ENCODE data around the gene LKAAEAR1.
A peak's percentile ranks its signal among the peaks of the same experiment; 100 is the strongest.

Gene LKAAEAR1

DNA sequence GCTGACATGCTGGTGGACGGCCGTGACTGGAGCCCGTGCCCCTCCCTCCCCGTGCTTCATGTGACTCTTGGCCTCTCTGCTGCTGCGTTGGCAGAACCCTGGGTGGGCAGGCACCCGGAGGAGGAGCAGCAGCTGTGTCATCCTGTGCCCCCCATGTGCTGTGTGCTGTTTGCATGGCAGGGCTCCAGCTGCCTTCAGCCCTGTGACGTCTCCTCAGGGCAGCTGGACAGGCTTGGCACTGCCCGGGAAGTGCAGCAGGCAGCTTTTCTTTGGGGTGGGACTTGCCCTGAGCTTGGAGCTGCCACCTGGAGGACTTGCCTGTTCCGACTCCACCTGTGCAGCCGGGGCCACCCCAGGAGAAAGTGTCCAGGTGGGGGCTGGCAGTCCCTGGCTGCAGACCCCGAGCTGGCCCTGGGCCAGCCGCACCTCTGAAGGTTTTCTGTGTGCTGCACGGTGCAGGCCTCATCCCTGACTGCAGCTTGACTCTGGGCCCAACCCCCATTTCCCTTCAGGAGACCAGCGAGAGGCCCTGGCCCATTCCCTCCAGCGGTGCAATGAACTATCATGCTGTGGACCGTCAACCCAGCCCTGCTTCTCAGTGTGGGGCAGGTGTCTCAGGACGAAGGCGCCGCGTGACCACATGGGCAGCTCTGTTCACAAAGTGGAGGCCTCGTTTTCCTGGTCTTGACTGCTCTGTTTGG, 15.0 kb upstream of the LKAAEAR1 start:
- no peak overlapping the region for H3K27ac ChIP-seq
- no peak for DNase-seq (ENCODE audit: low spot score)
- POLR2A ChIA-PET (ENCODE audit: low non-redundant PET) = no interaction called here
- TF ChIP-seq, protein P1, sequence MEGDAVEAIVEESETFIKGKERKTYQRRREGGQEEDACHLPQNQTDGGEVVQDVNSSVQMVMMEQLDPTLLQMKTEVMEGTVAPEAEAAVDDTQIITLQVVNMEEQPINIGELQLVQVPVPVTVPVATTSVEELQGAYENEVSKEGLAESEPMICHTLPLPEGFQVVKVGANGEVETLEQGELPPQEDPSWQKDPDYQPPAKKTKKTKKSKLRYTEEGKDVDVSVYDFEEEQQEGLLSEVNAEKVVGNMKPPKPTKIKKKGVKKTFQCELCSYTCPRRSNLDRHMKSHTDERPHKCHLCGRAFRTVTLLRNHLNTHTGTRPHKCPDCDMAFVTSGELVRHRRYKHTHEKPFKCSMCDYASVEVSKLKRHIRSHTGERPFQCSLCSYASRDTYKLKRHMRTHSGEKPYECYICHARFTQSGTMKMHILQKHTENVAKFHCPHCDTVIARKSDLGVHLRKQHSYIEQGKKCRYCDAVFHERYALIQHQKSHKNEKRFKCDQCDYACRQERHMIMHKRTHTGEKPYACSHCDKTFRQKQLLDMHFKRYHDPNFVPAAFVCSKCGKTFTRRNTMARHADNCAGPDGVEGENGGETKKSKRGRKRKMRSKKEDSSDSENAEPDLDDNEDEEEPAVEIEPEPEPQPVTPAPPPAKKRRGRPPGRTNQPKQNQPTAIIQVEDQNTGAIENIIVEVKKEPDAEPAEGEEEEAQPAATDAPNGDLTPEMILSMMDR (conservative IDR thresholded peaks at IDR 0.05; ENCODE audit: low read depth) = no peak
- CTCF ChIA-PET = interaction anchor here (0.7 to 1.9 kb wide), 4 partner anchors 13 to 60 kb away, joined by 3 to 8 read pairs (median 4); partner anchors contain the start of gene LKAAEAR1

DNA sequence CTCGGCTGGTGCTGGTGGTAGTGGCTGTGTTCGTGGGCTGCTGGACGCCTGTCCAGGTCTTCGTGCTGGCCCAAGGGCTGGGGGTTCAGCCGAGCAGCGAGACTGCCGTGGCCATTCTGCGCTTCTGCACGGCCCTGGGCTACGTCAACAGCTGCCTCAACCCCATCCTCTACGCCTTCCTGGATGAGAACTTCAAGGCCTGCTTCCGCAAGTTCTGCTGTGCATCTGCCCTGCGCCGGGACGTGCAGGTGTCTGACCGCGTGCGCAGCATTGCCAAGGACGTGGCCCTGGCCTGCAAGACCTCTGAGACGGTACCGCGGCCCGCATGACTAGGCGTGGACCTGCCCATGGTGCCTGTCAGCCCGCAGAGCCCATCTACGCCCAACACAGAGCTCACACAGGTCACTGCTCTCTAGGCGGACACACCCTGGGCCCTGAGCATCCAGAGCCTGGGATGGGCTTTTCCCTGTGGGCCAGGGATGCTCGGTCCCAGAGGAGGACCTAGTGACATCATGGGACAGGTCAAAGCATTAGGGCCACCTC, 14.3 kb upstream of the LKAAEAR1 start:
- CTCF ChIA-PET = interaction anchor here (0.7 to 1.9 kb wide), 3 partner anchors 14 to 21 kb away, joined by 3 to 6 read pairs (median 3); partner anchors contain the start of gene LKAAEAR1
- TF ChIP-seq, protein P1 (conservative IDR thresholded peaks at IDR 0.05; ENCODE audit: low read depth) = no peak
- H3K27ac ChIP-seq = no peak overlapping the region
- no peak for DNase-seq (ENCODE audit: low spot score)
- POLR2A ChIA-PET (ENCODE audit: low non-redundant PET) = no interaction called here

DNA sequence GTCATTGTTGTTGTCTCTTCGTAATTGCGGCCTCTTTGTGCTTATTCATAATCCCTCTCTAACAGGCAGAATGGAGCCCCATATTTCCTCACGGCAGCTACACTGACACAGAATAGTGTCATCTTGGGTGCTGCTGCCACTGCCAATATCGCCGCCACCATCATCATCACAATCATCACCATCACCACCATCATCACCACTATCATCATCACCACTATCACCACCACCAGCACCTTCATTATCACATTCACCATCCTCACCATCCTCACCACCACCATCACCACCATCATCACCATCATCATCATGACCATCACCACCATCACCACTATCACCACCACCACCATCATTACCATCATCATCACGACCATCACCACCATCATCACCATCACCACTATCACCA, 12.3 kb upstream of the LKAAEAR1 start:
- POLR2A ChIA-PET (ENCODE audit: low non-redundant PET) = no interaction called here
- TF ChIP-seq, protein P1 (conservative IDR thresholded peaks at IDR 0.05; ENCODE audit: low read depth) = no peak
- H3K27ac ChIP-seq = no peak overlapping the region
- no peak for DNase-seq (ENCODE audit: low spot score)
- CTCF ChIA-PET = interaction anchor here (1.3 kb wide), 1 partner anchor 13 kb away, joined by 6 read pairs; the partner anchor contains the start of gene LKAAEAR1

DNA sequence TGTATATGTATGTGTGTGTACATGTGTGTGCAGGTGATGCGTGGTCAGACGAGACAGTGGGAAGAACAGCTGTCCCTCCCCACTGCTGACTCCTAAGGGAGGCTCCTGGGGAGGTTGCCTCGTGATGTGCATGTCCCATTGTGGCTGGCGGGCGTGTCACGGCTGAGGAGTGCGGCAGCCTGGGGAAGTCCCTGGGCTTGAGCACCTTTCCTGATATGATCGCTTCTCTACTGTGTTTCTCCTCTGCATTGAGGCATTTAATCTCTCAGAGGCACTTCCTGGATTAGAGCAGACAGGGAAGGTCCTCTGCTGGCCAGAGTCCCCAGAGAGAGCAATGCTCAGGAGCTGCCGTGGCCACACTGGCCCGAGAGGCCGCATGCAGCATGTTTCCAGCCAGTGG, 11.7 kb upstream of the LKAAEAR1 start:
- H3K27ac ChIP-seq = no peak overlapping the region
- TF ChIP-seq, protein P1 (conservative IDR thresholded peaks at IDR 0.05; ENCODE audit: low read depth) = no peak
- CTCF ChIA-PET = interaction anchor here (0.7 to 1.3 kb wide), 2 partner anchors 12 to 25 kb away, joined by 3 to 6 read pairs; partner anchors contain the start of gene LKAAEAR1
- POLR2A ChIA-PET (ENCODE audit: low non-redundant PET) = no interaction called here
- DNase-seq (ENCODE audit: low spot score) = no peak

DNA sequence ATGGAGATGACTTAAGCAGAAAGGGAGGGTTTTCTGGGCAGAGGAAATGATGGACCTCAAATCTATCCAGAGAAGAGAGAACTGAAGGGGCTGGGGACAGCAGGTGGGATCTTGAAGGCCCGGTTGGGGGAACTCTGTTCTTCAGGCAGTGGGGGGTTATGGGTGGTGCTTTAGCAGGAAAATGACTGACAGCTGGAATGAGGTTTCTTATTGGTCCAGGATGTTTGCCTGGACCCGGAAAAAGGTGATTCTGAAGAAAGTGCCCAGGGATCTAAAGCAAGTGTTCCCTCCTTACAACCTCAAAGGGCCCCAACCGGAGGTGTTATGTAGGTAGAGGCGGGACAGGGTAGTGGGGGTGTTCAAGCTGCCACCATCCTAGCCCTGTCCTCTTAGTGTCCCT, 11.3 kb upstream of the LKAAEAR1 start:
- TF ChIP-seq, protein P1 (conservative IDR thresholded peaks at IDR 0.05; ENCODE audit: low read depth) = no peak
- CTCF ChIA-PET = interaction anchor here (0.7 to 1.3 kb wide), 2 partner anchors 12 to 26 kb away, joined by 3 to 6 read pairs; partner anchors contain the start of gene LKAAEAR1
- POLR2A ChIA-PET (ENCODE audit: low non-redundant PET) = no interaction called here

DNA sequence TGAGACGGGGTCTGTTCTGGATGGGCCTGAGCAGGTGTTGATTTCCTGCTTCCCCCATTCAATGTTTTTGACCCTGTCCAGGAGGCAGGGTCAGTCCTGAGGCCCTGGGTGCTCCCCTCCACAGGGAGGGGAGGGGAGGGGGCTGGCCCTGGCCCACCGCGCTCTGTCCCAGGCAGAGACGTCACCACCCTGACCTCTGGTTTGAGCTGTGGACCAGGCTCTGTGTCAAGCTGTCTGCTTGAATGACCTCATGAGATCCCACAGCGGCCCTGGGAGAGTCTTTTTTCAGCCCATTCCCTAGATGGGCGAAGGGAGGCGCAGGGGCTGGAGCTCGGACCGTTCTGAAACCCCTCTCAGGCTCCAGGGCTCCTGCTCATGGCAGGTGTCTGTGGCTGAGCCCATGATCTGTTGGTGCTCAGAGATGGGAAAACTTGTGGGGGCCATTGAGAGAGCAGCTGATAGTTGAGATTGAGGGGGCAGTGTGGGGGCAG, 8.9 kb upstream of the LKAAEAR1 start:
- DNase-seq (ENCODE audit: low spot score) = no peak
- CTCF ChIA-PET = interaction anchor here (0.7 to 1.1 kb wide), 3 partner anchors 9 to 1050 kb away, joined by 4 read pairs; partner anchors contain the start of gene LKAAEAR1
- POLR2A ChIA-PET (ENCODE audit: low non-redundant PET) = no interaction called here
- TF ChIP-seq, protein P1 (conservative IDR thresholded peaks at IDR 0.05; ENCODE audit: low read depth) = no peak
- H3K27ac ChIP-seq = peak overlapping the region; percentile 13

More for the DNA sequence above, 11.3 kb upstream of the LKAAEAR1 start:
- DNase-seq (ENCODE audit: low spot score) = no peak
- no peak overlapping the region for H3K27ac ChIP-seq

Data from RWPE1 (cell line).